Measurements from ENCODE around the gene RBPMS2.
"Not testable (repeated sequence)": the region's sequence is repeated elsewhere in the genome, so short reads cannot be mapped to it uniquely, and the experiment has no call there.

Gene RBPMS2

DNA sequence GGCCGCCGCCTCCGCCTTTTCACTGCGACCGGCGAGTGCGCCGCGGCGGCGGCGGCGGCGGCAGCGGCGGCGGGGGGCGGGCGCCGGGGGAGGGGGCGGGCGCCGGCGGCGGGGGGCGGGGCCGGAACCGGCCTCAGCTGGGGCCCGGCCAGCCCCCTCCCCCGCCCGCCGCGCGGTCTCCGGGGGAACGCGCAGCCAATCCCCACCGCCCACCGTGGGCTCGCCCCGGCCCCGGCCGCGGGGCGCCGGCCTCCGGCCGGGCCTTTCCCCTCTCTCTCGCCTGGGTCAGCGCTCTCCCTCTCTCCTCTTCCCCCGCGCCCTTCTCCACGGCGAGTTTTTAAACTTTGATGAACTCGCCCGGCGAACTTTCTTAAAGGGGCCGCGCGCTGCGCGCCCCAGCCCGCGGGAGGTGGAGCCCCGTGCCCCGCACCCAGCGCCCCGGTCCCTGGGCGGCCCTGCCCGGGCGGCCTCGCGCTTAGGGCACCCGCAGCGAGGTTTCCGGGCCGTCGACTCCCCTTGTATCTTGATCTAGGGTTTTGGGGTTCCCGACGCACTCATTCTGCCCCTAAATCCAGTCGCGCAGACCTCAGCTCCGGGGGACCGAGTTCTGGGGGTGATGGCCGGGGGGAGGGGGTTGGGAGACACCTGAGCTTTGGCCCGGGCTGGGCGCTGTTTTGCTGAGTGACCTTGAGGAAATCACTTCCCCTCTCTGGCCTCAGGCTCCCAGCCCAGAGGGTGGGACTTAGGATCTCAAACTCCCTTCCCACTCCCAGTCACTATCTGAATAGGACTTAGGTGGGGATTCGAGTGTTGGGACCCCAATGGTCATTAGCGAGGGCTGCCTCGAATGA lies at the start of gene RBPMS2:
RBPMS2 (minus strand) TSS at position 39 of the 851 bp plus-strand sequence. CDS start 270 bp downstream, outside the sequence.
- peak; percentile 15 for DNase-seq

DNA sequence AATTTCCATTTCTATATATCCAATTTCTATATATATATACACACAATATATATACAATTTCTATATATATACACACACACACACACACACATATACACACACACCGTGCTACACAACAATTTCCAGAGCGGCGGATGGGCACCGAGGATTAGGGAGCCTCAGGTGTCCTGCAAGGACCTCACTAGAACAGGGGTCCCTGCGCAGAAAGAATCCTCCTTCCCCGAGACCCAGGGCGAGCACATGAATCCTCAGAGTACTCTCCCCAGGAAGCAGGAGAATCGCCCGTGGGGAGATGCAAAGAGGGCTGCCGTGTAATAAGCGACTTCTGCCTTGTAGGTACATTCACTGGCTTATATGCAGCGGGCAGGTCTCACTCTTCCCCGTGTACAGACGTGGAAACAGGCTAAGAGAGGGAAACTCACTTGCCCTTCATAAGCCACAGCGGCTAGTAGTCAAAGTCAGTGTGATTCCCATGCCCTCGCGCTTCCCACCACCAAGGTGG lies 49.6 kb upstream of the RBPMS2 start:
- DNase-seq = no peak

GRCh38 chr15:64816452-64816851 lies 41.1 kb upstream of the RBPMS2 start:
- no peak for DNase-seq

DNA sequence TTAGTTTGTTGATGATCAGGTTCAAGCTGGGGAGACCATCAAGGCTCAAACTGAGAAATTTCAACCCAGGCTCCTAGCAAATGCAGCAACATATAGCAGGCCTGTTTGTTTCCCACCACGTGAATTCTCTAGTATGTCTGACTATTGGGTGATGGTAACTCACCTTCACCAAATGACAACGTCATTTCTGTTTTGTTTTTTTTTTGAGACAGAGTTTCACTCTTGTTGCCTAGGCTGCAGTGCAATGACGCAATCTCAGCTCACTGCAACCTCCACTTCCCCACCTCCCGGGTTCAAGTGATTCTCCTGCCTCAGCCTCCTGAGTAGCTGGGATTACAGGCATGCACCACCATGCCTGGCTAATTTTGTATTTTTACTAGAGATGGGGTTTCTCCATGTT lies 39.6 kb upstream of the RBPMS2 start:
- DNase-seq = not testable (repeated sequence)

- DNase-seq = not testable (repeated sequence)
Measured at GRCh38 chr15:64814283-64814682, 38.9 kb upstream of the RBPMS2 start.

DNA sequence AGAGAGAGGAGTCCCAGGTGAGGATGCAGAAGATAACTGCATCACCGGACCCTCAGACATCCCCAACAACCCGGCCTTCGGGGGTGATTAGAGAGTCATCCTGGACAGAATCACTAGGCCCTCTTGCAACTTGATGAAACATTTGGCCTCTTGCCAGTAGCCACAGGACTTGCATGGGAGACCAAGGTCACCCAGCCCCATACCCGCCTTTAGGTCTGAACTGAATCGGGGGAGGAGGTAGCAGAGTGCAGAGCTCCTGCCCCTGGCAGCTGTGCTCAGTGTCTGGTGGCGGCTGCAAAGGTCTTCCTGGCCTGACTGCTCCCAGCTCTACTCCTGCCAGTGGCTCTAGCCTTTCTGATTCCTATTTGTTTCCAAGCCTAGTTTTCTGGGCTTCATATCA lies 37.7 kb upstream of the RBPMS2 start:
- no peak for DNase-seq

DNA sequence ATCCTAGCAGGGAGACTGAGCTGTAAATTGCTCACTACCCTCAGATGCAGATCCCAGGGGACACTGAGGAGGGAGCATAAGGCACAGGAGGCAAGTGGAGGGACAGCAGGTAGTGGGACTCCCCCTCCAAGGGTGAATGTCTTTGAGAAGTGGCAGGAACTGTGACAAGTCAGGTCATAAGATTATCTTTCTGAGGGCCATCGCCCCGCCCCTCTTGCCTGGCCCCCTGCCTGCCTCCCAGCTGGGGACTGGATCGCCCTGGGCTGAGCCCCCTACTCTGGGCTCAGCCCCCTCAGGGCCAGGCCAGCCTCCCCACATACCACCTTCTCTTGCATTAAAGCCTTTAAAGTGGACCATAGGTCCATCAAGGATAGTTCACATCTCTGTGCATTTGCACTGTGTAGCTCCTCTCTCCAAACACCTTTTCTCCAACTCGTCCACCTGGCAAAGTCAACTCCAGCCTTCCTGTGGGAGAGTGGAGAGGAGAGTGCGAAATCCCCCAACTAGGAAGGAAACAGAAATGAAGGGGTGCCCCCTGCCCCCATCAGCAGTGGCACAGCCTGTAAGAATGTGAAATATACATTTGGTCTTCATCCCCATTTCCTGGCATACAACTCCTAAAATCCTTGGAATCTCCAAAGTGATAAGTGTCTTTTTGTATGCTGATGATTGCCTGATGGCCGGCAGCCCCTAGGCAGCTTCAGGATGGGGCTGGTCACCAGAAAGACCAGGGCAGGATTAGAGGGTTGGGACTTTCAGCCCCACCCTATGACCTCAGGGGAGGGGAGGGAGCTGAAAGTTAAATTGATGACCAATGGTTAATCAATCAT lies 35.3 kb upstream of the RBPMS2 start:
- no peak for DNase-seq

DNA sequence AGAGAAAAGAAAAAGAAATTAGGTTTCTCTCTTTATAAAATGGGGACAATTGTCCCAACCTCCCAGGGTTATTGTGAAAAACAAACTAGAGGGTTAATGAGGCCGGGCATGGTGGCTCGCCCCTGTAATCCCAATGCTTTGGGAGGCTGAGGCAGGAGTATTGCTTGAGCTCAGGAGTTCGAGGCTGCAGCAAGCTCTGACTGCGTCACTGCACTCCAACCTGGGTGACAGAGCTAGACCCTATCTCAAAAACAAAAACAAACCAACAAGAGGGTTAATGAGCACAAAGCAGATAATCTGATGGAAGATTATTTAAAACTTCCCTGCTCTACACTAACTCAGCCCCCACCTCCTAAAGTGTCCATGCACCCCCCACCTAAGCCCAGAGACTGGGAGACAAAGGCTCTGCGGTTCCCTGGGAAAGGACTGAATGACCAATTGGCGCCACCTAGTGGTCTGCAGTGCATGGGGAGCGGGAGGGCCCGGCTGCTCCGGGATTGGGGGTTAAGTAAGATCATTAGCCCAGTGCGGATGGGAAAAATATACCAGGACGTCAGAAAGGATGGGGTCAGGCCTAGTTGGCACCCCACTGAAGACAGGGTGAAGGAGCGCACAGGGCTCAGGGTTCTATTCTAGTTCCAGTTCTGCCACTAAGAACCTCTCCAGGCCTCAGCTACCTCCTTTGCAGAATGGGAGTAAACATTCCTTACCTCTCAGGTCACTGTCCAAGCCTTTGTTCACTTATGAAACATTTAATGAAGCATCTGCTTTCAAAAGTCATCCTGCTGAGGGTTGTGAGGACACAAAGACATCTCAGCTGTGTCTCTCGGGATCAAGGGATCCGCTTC lies 34.5 kb upstream of the RBPMS2 start:
- DNase-seq = peak; percentile 81

DNA sequence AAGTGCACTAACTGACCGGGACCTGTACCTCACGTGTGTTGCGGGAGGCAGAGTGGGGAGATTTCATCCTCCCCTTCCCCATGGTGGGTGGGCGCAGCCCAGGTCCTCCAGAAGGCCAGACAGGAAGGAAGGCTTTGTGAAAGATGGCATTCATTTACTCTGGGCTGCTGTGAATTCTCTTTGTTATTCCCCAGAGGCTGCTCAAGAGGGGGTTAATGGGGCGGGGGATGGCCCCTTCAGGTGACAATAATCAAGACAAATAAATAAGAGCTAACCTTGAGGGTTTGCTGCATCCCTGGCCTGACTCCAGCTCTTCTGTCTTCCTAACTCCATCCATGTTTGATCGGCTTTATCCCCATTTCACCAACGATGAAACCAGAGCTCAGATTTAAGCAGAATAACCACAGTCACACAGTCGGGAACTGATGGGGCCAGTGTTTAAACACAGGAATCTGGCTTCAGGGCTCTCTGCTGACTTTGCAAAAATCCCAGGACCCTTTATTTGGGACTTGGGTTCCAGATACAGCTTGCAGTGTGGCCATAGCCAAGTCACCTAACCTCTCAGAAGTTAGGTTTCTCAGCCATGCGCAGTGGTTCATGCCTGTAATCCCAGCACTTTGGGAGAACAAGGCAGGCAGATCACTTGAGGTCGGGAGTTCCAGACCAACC lies 33.5 kb upstream of the RBPMS2 start:
- DNase-seq = no peak

- DNase-seq = no peak
Measured at GRCh38 chr15:64807751-64808222, 32.4 kb upstream of the RBPMS2 start.

DNA sequence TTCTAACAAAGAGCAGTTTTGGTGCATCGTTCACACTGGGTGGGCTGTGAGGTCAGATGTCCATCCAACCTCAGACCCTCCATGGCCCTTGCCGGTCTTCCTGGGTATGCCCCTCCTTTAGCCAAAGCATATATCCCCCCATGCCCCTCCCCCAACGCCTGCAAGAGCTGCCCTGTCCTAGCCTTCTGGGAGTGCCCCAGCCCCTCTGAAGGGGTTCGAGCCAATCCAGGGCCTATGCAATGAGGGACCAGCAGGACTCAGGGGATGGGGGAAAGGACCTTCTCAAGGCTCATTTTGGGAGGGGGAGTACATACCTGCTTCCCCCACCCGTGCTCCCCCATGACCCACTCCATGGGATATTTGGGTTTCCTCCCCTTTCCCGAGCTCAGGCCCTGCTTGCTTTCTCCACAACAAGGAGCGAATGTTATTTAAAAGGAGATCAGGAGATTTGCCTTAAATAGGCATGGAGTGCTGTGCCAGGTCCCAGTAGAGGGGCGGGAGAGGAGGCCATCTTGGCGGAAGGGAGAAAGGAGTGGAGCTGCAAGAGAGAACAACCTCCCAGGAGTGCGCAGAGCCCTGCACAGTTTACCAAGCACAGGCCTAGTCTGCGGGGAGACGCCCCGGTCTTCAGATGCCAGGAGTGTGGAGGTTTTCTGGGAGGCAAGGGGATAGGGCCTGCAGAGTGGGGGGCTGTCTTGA lies 31.8 kb upstream of the RBPMS2 start:
- DNase-seq = no peak

DNA sequence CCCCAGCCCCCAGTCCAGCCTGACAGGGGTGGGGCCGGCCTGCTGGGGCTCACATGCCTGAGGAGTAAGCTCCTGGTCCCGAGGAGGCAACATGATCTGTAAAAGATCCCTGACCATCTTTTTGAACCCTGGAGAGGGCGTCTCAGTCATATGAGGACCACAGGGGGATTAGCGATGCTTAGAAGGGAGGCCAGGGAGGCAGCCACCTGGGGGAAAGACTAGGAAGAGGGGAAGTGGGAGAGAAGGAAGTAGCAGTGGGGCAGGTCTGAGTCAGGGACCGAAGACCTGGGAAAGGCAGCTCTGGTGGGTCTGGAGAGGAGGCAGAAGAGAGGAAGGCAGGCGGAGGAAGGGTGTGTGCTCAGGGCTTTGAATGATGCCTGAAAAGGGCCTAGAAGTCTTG lies 31.1 kb upstream of the RBPMS2 start:
- DNase-seq = no peak

GRCh38 chr15:64804619-64805018 lies 29.2 kb upstream of the RBPMS2 start:
- no peak for DNase-seq

GRCh38 chr15:64803526-64803925 lies 28.1 kb upstream of the RBPMS2 start:
- DNase-seq = no peak

DNA sequence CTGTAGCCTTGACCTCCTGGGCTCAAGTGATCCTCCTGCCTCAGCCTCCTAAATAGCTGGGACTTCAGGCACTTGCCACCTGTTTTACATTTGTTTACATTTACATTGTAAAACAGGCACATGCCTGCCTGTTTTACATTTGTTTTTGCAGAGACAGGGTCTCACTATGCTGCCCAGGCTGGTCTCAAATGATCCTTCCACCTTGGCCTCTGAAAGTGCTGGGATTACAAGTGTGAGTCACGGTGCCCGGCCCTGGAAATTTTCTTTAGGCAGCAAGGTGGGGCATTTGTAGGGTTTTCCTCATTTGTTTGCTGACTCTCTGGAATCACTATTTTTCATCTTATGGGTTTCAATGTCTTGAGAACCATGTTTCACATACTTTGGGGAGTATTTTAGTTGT lies 25.1 kb upstream of the RBPMS2 start:
- DNase-seq = no peak

DNA sequence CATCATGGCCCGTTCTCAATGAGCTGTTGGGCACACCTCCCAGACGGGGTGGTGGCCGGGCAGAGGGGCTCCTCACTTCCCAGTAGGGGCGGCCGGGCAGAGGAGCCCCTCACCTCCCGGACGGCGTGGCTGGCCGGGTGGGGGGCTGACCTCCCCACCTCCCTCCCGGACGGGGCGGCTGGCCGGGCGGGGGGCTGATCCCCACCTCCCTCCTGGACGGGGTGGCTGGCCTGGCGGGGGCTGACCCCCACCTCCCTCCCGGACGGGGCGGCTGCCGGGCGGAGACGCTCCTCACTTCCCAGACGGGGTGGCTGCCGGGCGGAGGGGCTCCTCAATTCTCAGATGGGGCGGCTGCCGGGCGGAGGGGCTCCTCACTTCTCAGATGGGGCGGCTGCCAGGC lies 23.5 kb upstream of the RBPMS2 start:
- not testable (repeated sequence) for DNase-seq

DNA sequence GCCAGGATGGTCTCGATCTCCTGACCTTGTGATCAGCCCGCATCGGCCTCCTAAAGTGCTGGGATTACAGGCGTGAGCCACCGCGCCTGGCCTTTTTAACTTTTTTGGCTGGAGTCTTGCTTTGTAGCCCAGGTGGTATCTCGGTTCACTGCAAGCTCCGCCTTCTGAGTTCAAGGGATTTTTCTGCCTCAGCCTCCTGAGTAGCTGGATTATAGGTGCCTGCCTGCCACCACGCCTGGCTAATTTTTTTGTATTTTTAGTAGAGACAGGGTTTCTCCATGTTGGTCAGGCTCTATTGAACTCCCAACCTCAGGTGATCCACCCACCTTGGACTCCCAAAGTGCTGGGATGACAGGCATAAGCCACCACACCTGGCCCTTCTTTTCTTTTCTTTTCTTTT lies 20.5 kb upstream of the RBPMS2 start:
- not testable (repeated sequence) for DNase-seq

DNA sequence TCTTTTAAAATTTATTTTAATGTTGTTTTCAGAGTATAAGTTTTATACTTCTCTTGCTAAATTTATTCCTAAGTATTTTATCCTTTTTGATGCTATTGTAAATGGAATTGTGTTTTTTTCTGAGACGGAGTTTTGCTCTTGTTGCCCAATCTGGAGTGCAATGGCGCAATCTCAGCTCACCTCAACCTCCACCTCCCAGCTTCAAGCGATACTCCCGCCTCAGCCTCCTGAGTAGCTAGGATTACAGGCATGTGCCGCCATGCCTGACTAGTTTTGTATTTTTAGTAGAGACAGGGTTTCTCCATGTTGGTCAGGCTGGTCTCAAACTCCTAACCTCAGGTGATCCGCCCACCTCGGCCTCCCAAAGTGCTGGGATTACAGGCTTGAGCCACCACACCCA lies 19.9 kb upstream of the RBPMS2 start:
- DNase-seq = not testable (repeated sequence)

- DNase-seq = no peak
Measured at GRCh38 chr15:64792282-64792681, 16.9 kb upstream of the RBPMS2 start.

DNA sequence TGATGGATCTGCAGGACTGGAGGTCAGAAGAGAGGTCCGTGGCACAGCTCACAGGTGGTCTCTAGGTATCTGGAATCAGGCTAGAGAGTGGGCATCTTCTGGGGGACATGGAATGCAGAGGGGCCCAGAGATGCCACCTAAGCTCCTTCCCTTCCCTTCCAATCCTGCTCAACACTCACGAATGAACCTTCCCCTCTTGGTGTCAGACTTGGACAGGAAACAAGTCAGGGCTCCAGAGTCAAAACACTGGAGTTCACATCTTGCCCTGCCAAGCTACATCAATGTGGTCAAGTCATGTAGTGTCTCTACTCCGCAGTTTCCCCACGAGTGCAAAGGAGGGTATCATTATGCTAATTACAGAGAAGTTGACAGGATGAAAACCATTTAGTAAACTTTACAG lies 16.0 kb upstream of the RBPMS2 start:
- no peak for DNase-seq

GRCh38 chr15:64783796-64784195 lies 8.4 kb upstream of the RBPMS2 start:
- DNase-seq = no peak
